HepG2 (cell line): Measurements from ENCODE around the gene CEACAM8. TPM values are rescaled to one million over a fixed set of nuclear protein-coding genes. Genes with fewer than 3 reads are reported as not detected.
A peak's percentile ranks its signal among the peaks of the same experiment; 100 is the strongest.

Source experiments
- ADNP ChIP-seq: sonication (generic); formaldehyde crosslinking; IDR thresholded peaks from 2 replicates; pipeline ENCODE4 v1.4.0; 2020; ENCODE audit warnings: missing genetic modification reagents
- ATF4 ChIP-seq, 2 experiments: fragments of 450-650 bp in 1 of 2; sonication (generic) in 1 of 2; formaldehyde crosslinking; IDR thresholded peaks; 2 replicates each; pipeline versions ENCODE4 v1.5.0 to v1.8.0; 2020 to 2022; ENCODE audit warnings: mild to moderate bottlenecking in 1 of 2, missing genetic modification reagents in 1 of 2
- BCL6 ChIP-seq: IDR thresholded peaks from 2 replicates; pipeline ENCODE4 v1.6.1; 2016; ENCODE audit warnings: missing genetic modification reagents, missing compliant biosample characterization
- FOXK1 ChIP-seq: sonication (generic); formaldehyde crosslinking; IDR thresholded peaks from 2 replicates; pipeline ENCODE4 v1.4.0; 2020; ENCODE audit warnings: low read depth, missing genetic modification reagents, borderline replicate concordance
- HMGXB3 ChIP-seq: sonication (generic); formaldehyde crosslinking; IDR thresholded peaks from 2 replicates; pipeline ENCODE4 v1.4.0; 2020; ENCODE audit warnings: missing genetic modification reagents, borderline replicate concordance
- HOXA9 ChIP-seq: sonication (generic); formaldehyde crosslinking; IDR thresholded peaks from 2 replicates; pipeline ENCODE4 v1.8.1; 2022; ENCODE audit warnings: missing genetic modification reagents, mild to moderate bottlenecking, moderate library complexity, borderline replicate concordance
- MIER3 ChIP-seq: IDR thresholded peaks from 2 replicates; pipeline ENCODE4 v1.6.1; 2016; ENCODE audit warnings: missing compliant biosample characterization, borderline replicate concordance
- PPARG ChIP-seq: conservative IDR thresholded peaks from 2 replicates; pipeline ENCODE4 v1.6.1; 2016; ENCODE audit warnings: missing biosample characterization, missing genetic modification reagents
- SAFB2 ChIP-seq: sonication (generic); formaldehyde crosslinking; IDR thresholded peaks from 2 replicates; pipeline ENCODE4 v1.5.1; 2020; ENCODE audit warnings: missing genetic modification reagents, low read depth, mild to moderate bottlenecking, borderline replicate concordance
- TEAD3 ChIP-seq: optimal IDR thresholded peaks from 2 replicates; pipeline ENCODE3; 2016; ENCODE audit warnings: borderline replicate concordance
- ZBTB49 ChIP-seq: sonication (generic); formaldehyde crosslinking; IDR thresholded peaks from 2 replicates; pipeline ENCODE4 v1.4.0; 2020; ENCODE audit warnings: missing genetic modification reagents, borderline replicate concordance
- ZMYM3 ChIP-seq: sonication (generic); formaldehyde crosslinking; IDR thresholded peaks from 2 replicates; pipeline ENCODE4 v1.5.1; 2020; ENCODE audit warnings: mild to moderate bottlenecking, missing genetic modification reagents
- ZNF776 ChIP-seq: sonication (generic); formaldehyde crosslinking; IDR thresholded peaks from 2 replicates; pipeline ENCODE4 v1.4.0; 2020; ENCODE audit warnings: mild to moderate bottlenecking, missing genetic modification reagents
- polyA plus RNA-seq, 8 experiments: library from polyadenylated mRNA; depleted of rRNA in 3 of 8; stranded (reverse) in 7 of 8; unstranded in 1 of 8; fragments of >200 nt; fragmentation: Illumina TruSeq in 4 of 8; extraction: Trizol in 4 of 8; gene quantifications; 2 replicates each; pipeline versions ENCODE4 v1.2.1 to v1.2.3, GENCODE V29; 2011 to 2016; ENCODE audit warnings: low read depth in 4 of 8, missing spikeins in 1 of 8, mixed read lengths in 1 of 8; ENCODE audit not compliant: insufficient read depth in 1 of 8
- total RNA-seq, 5 experiments: library from RNA; depleted of rRNA; stranded (reverse); fragments of >200 nt; fragmentation: Illumina TruSeq; extraction: Trizol; gene quantifications; 2 replicates each; pipeline ENCODE4 v1.2.3, GENCODE V29; 2016; ENCODE audit warnings: low read depth in 1 of 5
- TF ChIP-seq, protein P1 (sequence below), 2 experiments: sonication (generic) in 1 of 2; formaldehyde crosslinking in 1 of 2; IDR thresholded peaks; 2 replicates each; pipeline versions ENCODE4 v1.6.1 to v1.9.0; 2014 to 2022; ENCODE audit warnings: antibody characterized with exemption in 1 of 2, borderline replicate concordance in 1 of 2, inconsistent platforms in 1 of 2, low read depth in 1 of 2, missing genetic modification reagents in 1 of 2

CEACAM8 gene
- total and polyA plus RNA-seq, 2 of the 13 experiments (the other 11 are each of a cell fraction or from before 2014, with no cell fraction given): not detected

DNA sequence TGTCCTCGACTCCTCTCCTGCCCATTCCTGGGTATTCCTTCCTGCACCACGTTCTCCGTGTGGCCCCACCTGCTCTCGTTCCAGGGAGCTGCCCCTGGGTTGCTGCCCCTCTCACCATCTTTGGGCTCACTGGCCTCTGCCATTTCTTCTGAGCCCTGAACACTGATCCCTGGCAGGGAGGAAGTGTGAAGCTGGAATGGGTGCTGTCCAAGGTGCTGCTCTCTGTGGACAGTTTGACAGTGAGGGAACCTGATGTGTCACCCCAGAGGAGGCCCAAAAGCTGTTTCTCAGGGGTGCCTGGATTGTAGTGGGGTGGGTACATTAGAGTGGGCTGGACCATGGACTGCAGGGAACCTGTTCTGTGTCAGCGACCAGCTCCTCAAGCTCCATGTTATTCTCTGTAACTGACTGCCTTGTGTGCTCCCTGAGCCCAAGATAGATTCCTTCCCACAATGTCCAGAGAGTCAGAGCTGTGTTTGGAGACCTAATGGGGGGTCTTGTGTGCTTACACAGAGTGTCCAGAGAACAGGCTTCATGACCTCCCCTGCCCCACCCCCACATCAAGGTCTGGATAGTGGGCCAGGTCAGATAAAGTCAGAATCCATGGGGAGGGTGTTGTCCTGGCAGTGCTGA is 7.2 kb upstream of the CEACAM8 start (continued):
- TF ChIP-seq, protein P1, sequence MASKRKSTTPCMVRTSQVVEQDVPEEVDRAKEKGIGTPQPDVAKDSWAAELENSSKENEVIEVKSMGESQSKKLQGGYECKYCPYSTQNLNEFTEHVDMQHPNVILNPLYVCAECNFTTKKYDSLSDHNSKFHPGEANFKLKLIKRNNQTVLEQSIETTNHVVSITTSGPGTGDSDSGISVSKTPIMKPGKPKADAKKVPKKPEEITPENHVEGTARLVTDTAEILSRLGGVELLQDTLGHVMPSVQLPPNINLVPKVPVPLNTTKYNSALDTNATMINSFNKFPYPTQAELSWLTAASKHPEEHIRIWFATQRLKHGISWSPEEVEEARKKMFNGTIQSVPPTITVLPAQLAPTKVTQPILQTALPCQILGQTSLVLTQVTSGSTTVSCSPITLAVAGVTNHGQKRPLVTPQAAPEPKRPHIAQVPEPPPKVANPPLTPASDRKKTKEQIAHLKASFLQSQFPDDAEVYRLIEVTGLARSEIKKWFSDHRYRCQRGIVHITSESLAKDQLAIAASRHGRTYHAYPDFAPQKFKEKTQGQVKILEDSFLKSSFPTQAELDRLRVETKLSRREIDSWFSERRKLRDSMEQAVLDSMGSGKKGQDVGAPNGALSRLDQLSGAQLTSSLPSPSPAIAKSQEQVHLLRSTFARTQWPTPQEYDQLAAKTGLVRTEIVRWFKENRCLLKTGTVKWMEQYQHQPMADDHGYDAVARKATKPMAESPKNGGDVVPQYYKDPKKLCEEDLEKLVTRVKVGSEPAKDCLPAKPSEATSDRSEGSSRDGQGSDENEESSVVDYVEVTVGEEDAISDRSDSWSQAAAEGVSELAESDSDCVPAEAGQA (IDR thresholded peaks at IDR 0.05; ENCODE audit: low read depth): no peak
- TF ChIP-seq, protein P1 (CRISPR knock-in tag; IDR thresholded peaks at IDR 0.05; ENCODE audit: borderline replicate concordance): no peak; the same call in 1 of the 2 replicates
- TF ChIP-seq ATF4 (CRISPR knock-in tag; IDR thresholded peaks at IDR 0.05) (no peak), HOXA9 (peak; percentile 68; the same call in 1 of the 2 replicates), ADNP (CRISPR knock-in tag) (no peak), SAFB2 (CRISPR knock-in tag) (no peak), MIER3 (no peak), BCL6 (CRISPR knock-in tag) (0 out of 2 replicates have a peak, but pooled peaks have one; percentile 15), PPARG (CRISPR knock-in tag) (0 out of 2 replicates have a peak, but pooled peaks have one; percentile 17), FOXK1 (CRISPR knock-in tag) (no peak; the same call in 1 of the 2 replicates), ZMYM3 (no peak), HMGXB3 (CRISPR knock-in tag) (peak; percentile 68; the same call in 1 of the 2 replicates), ZNF776 (CRISPR knock-in tag) (no peak), TEAD3 (peak; percentile 53), ZBTB49 (CRISPR knock-in tag) (0 out of 2 replicates have a peak, but pooled peaks have one; percentile 57)
